HepG2 (cell line): ENCODE measurements around the gene DTYMK. TPM values are rescaled to one million over a fixed set of nuclear protein-coding genes. Genes with fewer than 3 reads are reported as not detected.

Source experiments
- ATM ChIP-seq: fragments of 450-650 bp; IDR thresholded peaks from 2 replicates; pipeline ENCODE4 v1.7.1; 2017; ENCODE audit warnings: mild to moderate bottlenecking, borderline replicate concordance
- ATRX ChIP-seq: sonication (generic); formaldehyde crosslinking; IDR thresholded peaks from 2 replicates; pipeline ENCODE4 v1.4.0; 2020; ENCODE audit warnings: missing genetic modification reagents, borderline replicate concordance
- ELF1 ChIP-seq: sonication (generic); formaldehyde crosslinking; IDR thresholded peaks from 2 replicates; pipeline ENCODE4 v1.4.0; 2020; ENCODE audit warnings: missing genetic modification reagents
- FOXP1 ChIP-seq, 2 experiments: fragments of 450-650 bp in 1 of 2; IDR thresholded peaks; 2 replicates each; pipeline ENCODE4 v1.6.1; 2017 to 2018; ENCODE audit warnings: antibody characterized with exemption in 1 of 2
- GTF2F1 ChIP-seq: fragments of 150-350 bp; IDR thresholded peaks from 2 replicates; pipeline ENCODE4 v1.6.1; 2014; ENCODE audit warnings: low read length
- HMGA1 ChIP-seq: sonication (generic); formaldehyde crosslinking; conservative IDR thresholded peaks from 2 replicates; pipeline ENCODE4 v1.4.0; 2020; ENCODE audit warnings: missing genetic modification reagents
- KMT2A ChIP-seq: sonication (generic); formaldehyde crosslinking; IDR thresholded peaks from 2 replicates; pipeline ENCODE4 v1.4.0; 2020; ENCODE audit warnings: missing genetic modification reagents
- KMT2B ChIP-seq: IDR thresholded peaks from 2 replicates; pipeline ENCODE4 v1.6.1; 2016; ENCODE audit warnings: missing genetic modification reagents, missing compliant biosample characterization
- NFE2 ChIP-seq: sonication (generic); formaldehyde crosslinking; IDR thresholded peaks from 2 replicates; pipeline ENCODE4 v1.4.0; 2020; ENCODE audit warnings: missing genetic modification reagents
- NFE2L1 ChIP-seq: sonication (generic); formaldehyde crosslinking; IDR thresholded peaks from 2 replicates; pipeline ENCODE4 v1.4.0; 2020; ENCODE audit warnings: missing genetic modification reagents, mild to moderate bottlenecking, borderline replicate concordance
- SP4 ChIP-seq: sonication (generic); formaldehyde crosslinking; IDR thresholded peaks from 2 replicates; pipeline ENCODE4 v1.8.1; 2023; ENCODE audit warnings: mild to moderate bottlenecking, missing genetic modification reagents
- THYN1 ChIP-seq: sonication (generic); formaldehyde crosslinking; IDR thresholded peaks from 2 replicates; pipeline ENCODE4 v1.8.1; 2023; ENCODE audit warnings: low read depth, mild to moderate bottlenecking, moderate library complexity, missing genetic modification reagents, borderline replicate concordance
- ZNF275 ChIP-seq: sonication (generic); formaldehyde crosslinking; IDR thresholded peaks from 2 replicates; pipeline ENCODE4 v1.8.0; 2022; ENCODE audit warnings: missing genetic modification reagents, mild to moderate bottlenecking, inconsistent platforms, borderline replicate concordance
- ZNF317 ChIP-seq: sonication (generic); formaldehyde crosslinking; IDR thresholded peaks from 2 replicates; pipeline ENCODE4 v1.5.0; 2020; ENCODE audit warnings: mild to moderate bottlenecking, missing genetic modification reagents
- ZNF569 ChIP-seq: sonication (generic); formaldehyde crosslinking; IDR thresholded peaks from 2 replicates; pipeline ENCODE4 v1.5.0; 2020; ENCODE audit warnings: mild to moderate bottlenecking, missing genetic modification reagents, moderate library complexity, borderline replicate concordance
- ZNF670 ChIP-seq: sonication (generic); formaldehyde crosslinking; IDR thresholded peaks from 2 replicates; pipeline ENCODE4 v1.8.0; 2022; ENCODE audit warnings: mild to moderate bottlenecking, missing genetic modification reagents, borderline replicate concordance
- polyA plus RNA-seq, 8 experiments: library from polyadenylated mRNA; depleted of rRNA in 3 of 8; stranded (reverse) in 7 of 8; unstranded in 1 of 8; fragments of >200 nt; fragmentation: Illumina TruSeq in 4 of 8; extraction: Trizol in 4 of 8; gene quantifications; 2 replicates each; pipeline versions ENCODE4 v1.2.1 to v1.2.3, GENCODE V29; 2011 to 2016; ENCODE audit warnings: low read depth in 4 of 8, missing spikeins in 1 of 8, mixed read lengths in 1 of 8; ENCODE audit not compliant: insufficient read depth in 1 of 8
- total RNA-seq, 5 experiments: library from RNA; depleted of rRNA; stranded (reverse); fragments of >200 nt; fragmentation: Illumina TruSeq; extraction: Trizol; gene quantifications; 2 replicates each; pipeline ENCODE4 v1.2.3, GENCODE V29; 2016; ENCODE audit warnings: low read depth in 1 of 5
- TF ChIP-seq, protein P1 (sequence below): conservative IDR thresholded peaks from 2 replicates; pipeline ENCODE4 v1.6.1; 2018; ENCODE audit warnings: missing genetic modification reagents
- TF ChIP-seq, protein P2 (sequence below): sonication (generic); formaldehyde crosslinking; IDR thresholded peaks from 2 replicates; pipeline ENCODE4 v1.4.0; 2020; ENCODE audit warnings: missing genetic modification reagents
- TF ChIP-seq, protein P3 (sequence below): fragments of 450-650 bp; IDR thresholded peaks from 2 replicates; pipeline ENCODE4 v1.6.1; 2017; ENCODE audit warnings: mild to moderate bottlenecking

DTYMK gene
- total and polyA plus RNA-seq, 2 of the 13 experiments (the other 11 are each of a cell fraction or from before 2014, with no cell fraction given) = 57.5 to 134 TPM

DNA sequence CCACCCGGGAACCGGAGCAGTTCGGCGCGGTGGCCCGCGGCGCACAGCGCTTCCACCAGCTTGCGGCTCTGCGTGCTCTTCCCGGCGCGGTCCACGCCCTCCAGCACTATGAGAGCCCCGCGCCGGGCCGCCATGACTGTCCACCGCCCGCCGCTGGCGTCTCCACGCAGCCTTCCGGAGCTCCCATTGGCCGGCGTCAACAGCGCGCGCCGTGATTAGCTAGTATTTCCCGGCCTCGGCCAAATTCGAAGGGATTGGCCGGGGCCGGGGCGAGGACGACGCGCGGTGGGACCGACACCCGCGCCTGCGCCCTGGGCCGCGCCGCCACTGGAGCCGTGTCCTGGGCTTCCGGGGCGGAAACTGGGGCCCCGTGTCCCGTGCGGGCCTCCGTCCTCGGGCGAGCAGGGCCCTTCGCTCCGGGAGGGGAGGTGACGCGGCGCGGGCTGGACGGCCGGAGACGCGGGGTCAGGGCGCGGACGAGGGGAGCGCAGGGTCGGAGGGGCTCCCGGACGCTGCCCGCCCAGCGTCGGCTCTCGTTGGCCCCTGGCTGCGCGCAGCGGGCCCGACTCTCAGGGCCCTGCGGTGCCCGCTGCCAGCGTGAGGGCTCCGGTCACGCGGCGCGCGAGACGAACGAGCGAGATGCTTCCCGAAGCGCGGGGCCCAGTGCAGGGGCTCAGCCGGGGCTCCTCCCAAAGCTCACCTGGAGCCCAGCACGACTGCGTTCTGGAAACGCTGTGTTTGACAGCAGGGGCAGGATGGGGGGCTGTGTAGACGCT is at the start of gene DTYMK (continued):
- TF ChIP-seq, protein P1, sequence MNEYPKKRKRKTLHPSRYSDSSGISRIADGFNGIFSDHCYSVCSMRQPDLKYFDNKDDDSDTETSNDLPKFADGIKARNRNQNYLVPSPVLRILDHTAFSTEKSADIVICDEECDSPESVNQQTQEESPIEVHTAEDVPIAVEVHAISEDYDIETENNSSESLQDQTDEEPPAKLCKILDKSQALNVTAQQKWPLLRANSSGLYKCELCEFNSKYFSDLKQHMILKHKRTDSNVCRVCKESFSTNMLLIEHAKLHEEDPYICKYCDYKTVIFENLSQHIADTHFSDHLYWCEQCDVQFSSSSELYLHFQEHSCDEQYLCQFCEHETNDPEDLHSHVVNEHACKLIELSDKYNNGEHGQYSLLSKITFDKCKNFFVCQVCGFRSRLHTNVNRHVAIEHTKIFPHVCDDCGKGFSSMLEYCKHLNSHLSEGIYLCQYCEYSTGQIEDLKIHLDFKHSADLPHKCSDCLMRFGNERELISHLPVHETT = peak; percentile 93
- TF ChIP-seq GTF2F1 = no peak
- no peak for TF ChIP-seq NFE2 (CRISPR knock-in tag)
- peak; percentile 58 for TF ChIP-seq ZNF670 (CRISPR knock-in tag)
- peak; percentile 78; the same call in 1 of the 2 replicates for TF ChIP-seq KMT2A
- peak; percentile 17; the same call in 1 of the 2 replicates for TF ChIP-seq THYN1 (CRISPR knock-in tag)
- no peak for TF ChIP-seq ATRX (CRISPR knock-in tag)
- no peak for TF ChIP-seq ZNF569 (CRISPR knock-in tag)
- no peak for TF ChIP-seq ATM
- peak; percentile 10; the same call in 1 of the 2 replicates for TF ChIP-seq NFE2L1 (CRISPR knock-in tag)
- peak; percentile 92 for TF ChIP-seq SP4
- TF ChIP-seq ZNF275 (CRISPR knock-in tag) = peak; percentile 70; the same call in 1 of the 2 replicates
- TF ChIP-seq ELF1 = peak; percentile 83
- 0 out of 2 replicates have a peak, but pooled peaks have one; percentile 9 for TF ChIP-seq ZNF317 (CRISPR knock-in tag)
- no peak for TF ChIP-seq FOXP1 (IDR thresholded peaks at IDR 0.05)
- TF ChIP-seq FOXP1 (CRISPR knock-in tag; IDR thresholded peaks at IDR 0.05) = no peak
- TF ChIP-seq, protein P2, sequence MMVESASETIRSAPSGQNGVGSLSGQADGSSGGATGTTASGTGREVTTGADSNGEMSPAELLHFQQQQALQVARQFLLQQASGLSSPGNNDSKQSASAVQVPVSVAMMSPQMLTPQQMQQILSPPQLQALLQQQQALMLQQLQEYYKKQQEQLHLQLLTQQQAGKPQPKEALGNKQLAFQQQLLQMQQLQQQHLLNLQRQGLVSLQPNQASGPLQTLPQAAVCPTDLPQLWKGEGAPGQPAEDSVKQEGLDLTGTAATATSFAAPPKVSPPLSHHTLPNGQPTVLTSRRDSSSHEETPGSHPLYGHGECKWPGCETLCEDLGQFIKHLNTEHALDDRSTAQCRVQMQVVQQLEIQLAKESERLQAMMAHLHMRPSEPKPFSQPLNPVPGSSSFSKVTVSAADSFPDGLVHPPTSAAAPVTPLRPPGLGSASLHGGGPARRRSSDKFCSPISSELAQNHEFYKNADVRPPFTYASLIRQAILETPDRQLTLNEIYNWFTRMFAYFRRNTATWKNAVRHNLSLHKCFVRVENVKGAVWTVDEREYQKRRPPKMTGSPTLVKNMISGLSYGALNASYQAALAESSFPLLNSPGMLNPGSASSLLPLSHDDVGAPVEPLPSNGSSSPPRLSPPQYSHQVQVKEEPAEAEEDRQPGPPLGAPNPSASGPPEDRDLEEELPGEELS = peak; percentile 32
- TF ChIP-seq, protein P3, sequence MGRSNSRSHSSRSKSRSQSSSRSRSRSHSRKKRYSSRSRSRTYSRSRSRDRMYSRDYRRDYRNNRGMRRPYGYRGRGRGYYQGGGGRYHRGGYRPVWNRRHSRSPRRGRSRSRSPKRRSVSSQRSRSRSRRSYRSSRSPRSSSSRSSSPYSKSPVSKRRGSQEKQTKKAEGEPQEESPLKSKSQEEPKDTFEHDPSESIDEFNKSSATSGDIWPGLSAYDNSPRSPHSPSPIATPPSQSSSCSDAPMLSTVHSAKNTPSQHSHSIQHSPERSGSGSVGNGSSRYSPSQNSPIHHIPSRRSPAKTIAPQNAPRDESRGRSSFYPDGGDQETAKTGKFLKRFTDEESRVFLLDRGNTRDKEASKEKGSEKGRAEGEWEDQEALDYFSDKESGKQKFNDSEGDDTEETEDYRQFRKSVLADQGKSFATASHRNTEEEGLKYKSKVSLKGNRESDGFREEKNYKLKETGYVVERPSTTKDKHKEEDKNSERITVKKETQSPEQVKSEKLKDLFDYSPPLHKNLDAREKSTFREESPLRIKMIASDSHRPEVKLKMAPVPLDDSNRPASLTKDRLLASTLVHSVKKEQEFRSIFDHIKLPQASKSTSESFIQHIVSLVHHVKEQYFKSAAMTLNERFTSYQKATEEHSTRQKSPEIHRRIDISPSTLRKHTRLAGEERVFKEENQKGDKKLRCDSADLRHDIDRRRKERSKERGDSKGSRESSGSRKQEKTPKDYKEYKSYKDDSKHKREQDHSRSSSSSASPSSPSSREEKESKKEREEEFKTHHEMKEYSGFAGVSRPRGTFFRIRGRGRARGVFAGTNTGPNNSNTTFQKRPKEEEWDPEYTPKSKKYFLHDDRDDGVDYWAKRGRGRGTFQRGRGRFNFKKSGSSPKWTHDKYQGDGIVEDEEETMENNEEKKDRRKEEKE = no peak
- TF ChIP-seq HMGA1 = no peak
- TF ChIP-seq KMT2B (CRISPR knock-in tag) = peak; percentile 66; the same call in 1 of the 2 replicates
